ENCODE data around the gene VPS35. TPM values are rescaled to one million over a fixed set of nuclear protein-coding genes. Genes with fewer than 3 reads are reported as not detected.

The VPS35 gene
- total and polyA plus RNA-seq, 7 donors, result 22.8 to 49.8 (median 36.3) TPM

- H3K4me1 ChIP-seq, result peaks cover 3% of the 10 kb centered on the region
- no peaks in the 10 kb centered on the region for H3K9me3 ChIP-seq
- no peak for TF ChIP-seq CTCF (IDR thresholded peaks at IDR 0.05)
- H3K36me3 ChIP-seq (ENCODE audit: insufficient read depth in 1 of 2, low read depth in 1 of 2), result peaks cover 3 to 94% of the 10 kb centered on the region in 2 donors
- H3K27me3 ChIP-seq (ENCODE audit: insufficient read depth in 3 of 3, low read length in 2 of 3), result no peaks in the 10 kb centered on the region
- ATAC-seq, result no peak
- intact Hi-C loops (cut with DNase I), result no loop called here
- no peak for DNase-seq
- WGBS, 3 donors, result 34 to 56% (median 47%) methylated on average over 4 of the region's 4 CpGs
- no peak overlapping the region for H3K27ac ChIP-seq
- H3K4me3 ChIP-seq, result no peak overlapping the region
These were observed 26.9 kb downstream of the VPS35 start for GRCh38 chr16:46662123-46662522.

GRCh38 chr16:46658925-46659324 is 30.1 kb downstream of the VPS35 start:
- H3K27me3 ChIP-seq (ENCODE audit: insufficient read depth in 3 of 3, low read length in 2 of 3), result no peaks in the 10 kb centered on the region
- DNase-seq (peak in 1 of 2 donors; percentile 21), ATAC-seq (peak in 3 of 4 donors; percentile 24 to 56 (median 29))
- 58 to 76% (median 67%) methylated on average over 1 of the region's 1 CpG for WGBS, 3 donors
- TF ChIP-seq CTCF (IDR thresholded peaks at IDR 0.05), result no peak
- H3K4me1 ChIP-seq, result peaks cover 3% of the 10 kb centered on the region
- peaks cover 3 to 66% of the 10 kb centered on the region in 2 donors for H3K36me3 ChIP-seq (ENCODE audit: insufficient read depth in 1 of 2, low read depth in 1 of 2)
- H3K4me3 ChIP-seq, result no peak overlapping the region
- intact Hi-C loops (cut with DNase I), result no loop called here
- no peak overlapping the region for H3K27ac ChIP-seq
- H3K9me3 ChIP-seq, result no peaks in the 10 kb centered on the region

GRCh38 chr16:46651305-46651704 is 37.7 kb downstream of the VPS35 start:
- 94 to 97% (median 94%) methylated on average over 3 of the region's 3 CpGs for WGBS, 3 donors
- Histone ChIP-seq H3K4me3 (no peak overlapping the region), H3K27ac (no peak overlapping the region), H3K36me3 (ENCODE audit: insufficient read depth in 1 of 2, low read depth in 1 of 2) (no peaks in the 10 kb centered on the region), H3K9me3 (no peaks in the 10 kb centered on the region), H3K27me3 (ENCODE audit: insufficient read depth in 3 of 3, low read length in 2 of 3) (no peaks in the 10 kb centered on the region), H3K4me1 (peaks cover 7% of the 10 kb centered on the region)
- intact Hi-C loops (cut with DNase I), result no loop called here
- DNase-seq, result no peak
- no peak for ATAC-seq
- TF ChIP-seq CTCF (IDR thresholded peaks at IDR 0.05), result no peak

- Histone ChIP-seq H3K27ac (peak overlapping the region; percentile 79), H3K4me3 (peak overlapping the region; percentile 57), H3K4me1 (peaks cover 7% of the 10 kb centered on the region), H3K27me3 (ENCODE audit: insufficient read depth in 3 of 3, low read length in 2 of 3) (no peaks in the 10 kb centered on the region), H3K9me3 (no peaks in the 10 kb centered on the region), H3K36me3 (ENCODE audit: insufficient read depth in 1 of 2, low read depth in 1 of 2) (no peaks in the 10 kb centered on the region)
- 40 to 63% (median 41%) methylated on average over 5 of the region's 5 CpGs for WGBS, 3 donors
- intact Hi-C loops (cut with DNase I), result no loop called here
- ATAC-seq (peak; percentile 79 to 89 (median 88)), DNase-seq (peak in 1 of 2 donors; percentile 26)
- no peak for TF ChIP-seq CTCF (IDR thresholded peaks at IDR 0.05)
These were observed 38.7 kb downstream of the VPS35 start for GRCh38 chr16:46650254-46650623.

GRCh38 chr16:46649588-46650253 is 39.3 kb downstream of the VPS35 start:
- Histone ChIP-seq H3K9me3 (peaks cover 2% of the 10 kb centered on the region), H3K27me3 (ENCODE audit: insufficient read depth in 3 of 3, low read length in 2 of 3) (no peaks in the 10 kb centered on the region), H3K27ac (peak overlapping the region; percentile 79), H3K4me1 (peaks cover 7% of the 10 kb centered on the region), H3K36me3 (ENCODE audit: insufficient read depth in 1 of 2, low read depth in 1 of 2) (no peaks in the 10 kb centered on the region), H3K4me3 (peak overlapping the region; percentile 57)
- DNase-seq (peak; percentile 79 to 89), ATAC-seq (peak; percentile 95 to 97 (median 96))
- no peak for TF ChIP-seq CTCF (IDR thresholded peaks at IDR 0.05)
- 26 to 36% (median 28%) methylated on average over 27 of the region's 27 CpGs for WGBS, 3 donors
- intact Hi-C loops (cut with DNase I), result no loop called here

Data from psoas muscle (tissue), 8 donors.